Measurements from ENCODE around the gene HMG20B.

DNA sequence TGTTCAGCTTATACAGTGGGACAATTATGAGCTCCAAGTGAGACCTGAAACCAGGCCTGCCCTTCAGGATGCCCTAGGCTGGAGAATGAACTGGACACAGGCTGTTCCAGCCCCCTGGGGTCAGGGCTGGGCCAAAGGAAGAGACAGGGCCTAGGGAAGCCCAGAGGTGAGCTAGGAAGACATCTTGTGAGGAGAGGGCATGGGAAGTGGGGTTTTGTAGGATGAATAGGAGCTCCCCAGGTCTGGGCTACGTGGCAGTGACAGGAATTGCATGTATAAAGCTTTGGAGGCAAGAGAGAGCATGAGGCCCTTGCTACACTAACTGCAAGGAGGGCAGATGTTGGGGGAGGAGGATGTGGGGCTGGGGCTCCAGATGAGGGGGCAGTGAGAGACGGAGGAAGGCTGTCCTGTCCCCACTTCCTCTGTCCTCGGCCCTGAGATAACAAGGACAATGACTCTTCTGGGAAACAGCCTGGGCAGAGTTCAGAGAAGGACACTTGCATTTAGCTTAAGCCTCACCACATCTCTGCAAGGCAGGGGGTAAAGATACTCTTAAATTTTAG is 35.4 kb downstream of the HMG20B start:
- TF ChIP-seq, protein P1, sequence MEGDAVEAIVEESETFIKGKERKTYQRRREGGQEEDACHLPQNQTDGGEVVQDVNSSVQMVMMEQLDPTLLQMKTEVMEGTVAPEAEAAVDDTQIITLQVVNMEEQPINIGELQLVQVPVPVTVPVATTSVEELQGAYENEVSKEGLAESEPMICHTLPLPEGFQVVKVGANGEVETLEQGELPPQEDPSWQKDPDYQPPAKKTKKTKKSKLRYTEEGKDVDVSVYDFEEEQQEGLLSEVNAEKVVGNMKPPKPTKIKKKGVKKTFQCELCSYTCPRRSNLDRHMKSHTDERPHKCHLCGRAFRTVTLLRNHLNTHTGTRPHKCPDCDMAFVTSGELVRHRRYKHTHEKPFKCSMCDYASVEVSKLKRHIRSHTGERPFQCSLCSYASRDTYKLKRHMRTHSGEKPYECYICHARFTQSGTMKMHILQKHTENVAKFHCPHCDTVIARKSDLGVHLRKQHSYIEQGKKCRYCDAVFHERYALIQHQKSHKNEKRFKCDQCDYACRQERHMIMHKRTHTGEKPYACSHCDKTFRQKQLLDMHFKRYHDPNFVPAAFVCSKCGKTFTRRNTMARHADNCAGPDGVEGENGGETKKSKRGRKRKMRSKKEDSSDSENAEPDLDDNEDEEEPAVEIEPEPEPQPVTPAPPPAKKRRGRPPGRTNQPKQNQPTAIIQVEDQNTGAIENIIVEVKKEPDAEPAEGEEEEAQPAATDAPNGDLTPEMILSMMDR (conservative IDR thresholded peaks at IDR 0.05) = no peak
- no peak for TF ChIP-seq EZH2 (IDR thresholded peaks at IDR 0.05; ENCODE audit: low read depth)

All from PC-9 (cell line).